GM23338 (cell line): ENCODE measurements around the gene SLC2A4RG. TPM values are rescaled to one million over a fixed set of nuclear protein-coding genes. Genes with fewer than 3 reads are reported as not detected.

Experiments used
- ATAC-seq: fragments of 200-7000 bp; cut with Tn5 transposase; 3 replicates; pipeline ENCODE4 v1.9.1; 2020
- DNase-seq: peaks from one replicate; pipeline ENCODE4 v3.0.0-alpha.2; 2015; ENCODE audit warnings: low spot score
- H2AFZ ChIP-seq: fragments of 200-600 bp; sonication (generic); 2 replicates; pipeline ENCODE4 v1.8.0; 2016; ENCODE audit warnings: antibody characterized with exemption, mild to moderate bottlenecking, moderate library complexity
- H3F3A ChIP-seq: fragments of 200-600 bp; sonication (generic); replicated peaks from 2 replicates; pipeline ENCODE4 v1.8.0; 2017; ENCODE audit warnings: antibody characterized with exemption, mixed run types, low read depth
- H3K27ac ChIP-seq: fragments of 200-600 bp; sonication (generic); 2 replicates; pipeline ENCODE4 v1.6.1; 2016; ENCODE audit warnings: low read depth
- H3K27me3 ChIP-seq: fragments of 200-600 bp; sonication (generic); 2 replicates; pipeline ENCODE4 v1.8.0; 2016; ENCODE audit warnings: mild to moderate bottlenecking, mixed run types, moderate library complexity; ENCODE audit not compliant: insufficient read depth
- H3K36me3 ChIP-seq: fragments of 200-600 bp; sonication (generic); 2 replicates; pipeline ENCODE4 v1.8.0; 2016; ENCODE audit warnings: mild to moderate bottlenecking; ENCODE audit not compliant: insufficient read depth
- H3K4me1 ChIP-seq: fragments of 200-600 bp; sonication (generic); 2 replicates; pipeline ENCODE4 v1.8.0; 2016; ENCODE audit warnings: mild to moderate bottlenecking, moderate library complexity; ENCODE audit not compliant: insufficient read depth
- H3K4me2 ChIP-seq: fragments of 200-600 bp; sonication (generic); 2 replicates; pipeline ENCODE4 v1.7.1; 2017; ENCODE audit warnings: mixed run types
- H3K4me3 ChIP-seq: fragments of 200-600 bp; sonication (generic); 2 replicates; pipeline ENCODE4 v1.6.1; 2016; ENCODE audit warnings: mixed run types
- H3K79me2 ChIP-seq: fragments of 200-600 bp; sonication (generic); replicated peaks from 2 replicates; pipeline ENCODE4 v1.8.0; 2017; ENCODE audit warnings: mild to moderate bottlenecking; ENCODE audit not compliant: insufficient read depth
- H3K9me2 ChIP-seq: fragments of 200-600 bp; sonication (generic); 2 replicates; pipeline ENCODE4 v1.8.0; 2017; ENCODE audit not compliant: insufficient read depth
- H4K20me1 ChIP-seq: fragments of 200-600 bp; sonication (generic); replicated peaks from 2 replicates; pipeline ENCODE4 v1.8.0; 2017; ENCODE audit warnings: mild to moderate bottlenecking; ENCODE audit not compliant: insufficient read depth
- H3K27ac Mint-ChIP-seq: 2 replicates; pipeline ENCODE4 v1.8.0; 2020; ENCODE audit warnings: inconsistent platforms, mild to moderate bottlenecking, moderate library complexity, mixed read lengths
- H3K27me3 Mint-ChIP-seq: 3 replicates; pipeline ENCODE4 v1.8.0; 2022; ENCODE audit warnings: low read depth, mild to moderate bottlenecking, moderate library complexity, mixed read lengths, inconsistent platforms; ENCODE audit not compliant: insufficient read depth, poor library complexity
- H3K36me3 Mint-ChIP-seq: 3 replicates; pipeline ENCODE4 v1.8.0; 2021; ENCODE audit warnings: low read depth, mild to moderate bottlenecking, inconsistent platforms, moderate library complexity, mixed read lengths
- H3K4me1 Mint-ChIP-seq: 3 replicates; pipeline ENCODE4 v1.8.0; 2020; ENCODE audit warnings: mild to moderate bottlenecking, inconsistent platforms, mixed read lengths
- H3K4me3 Mint-ChIP-seq: 3 replicates; pipeline ENCODE4 v1.8.0; 2021; ENCODE audit warnings: moderate library complexity, mild to moderate bottlenecking, inconsistent platforms, mixed read lengths
- H3K9me3 Mint-ChIP-seq: 3 replicates; pipeline ENCODE4 v1.8.0; 2020; ENCODE audit warnings: moderate library complexity, mild to moderate bottlenecking, inconsistent platforms, mixed read lengths
- NANOG ChIP-seq: IDR thresholded peaks from 2 replicates; pipeline ENCODE4 v1.6.1; 2016; ENCODE audit warnings: antibody characterized with exemption, borderline replicate concordance
- ZNF114 ChIP-seq: fragments of 250-450 bp; sonication (Bioruptor Pico); IDR thresholded peaks from 2 replicates; pipeline ENCODE4 v1.5.0; 2020; ENCODE audit warnings: mild to moderate bottlenecking, moderate library complexity
- ZNF331 ChIP-seq: fragments of 250-450 bp; sonication (Bioruptor Pico); IDR thresholded peaks from 2 replicates; pipeline ENCODE4 v1.5.0; 2020; ENCODE audit warnings: low read depth, mild to moderate bottlenecking, moderate library complexity
- polyA plus RNA-seq: library from polyadenylated mRNA; unstranded; fragments of >200 nt; fragmentation: Nextera tagmentation; extraction: Ambion mirVana; gene quantifications from 2 replicates; pipeline ENCODE4 v1.2.1, GENCODE V29; 2016
- total RNA-seq: library from RNA; depleted of rRNA; stranded (reverse); fragments of >200 nt; shearing (Covaris generic); gene quantifications from 2 replicates; pipeline ENCODE4 v1.2.3, GENCODE V29; 2014
- TF ChIP-seq, protein P1 (sequence below), 2 experiments: fragments of 200-600 bp in 1 of 2; sonication (generic) in 1 of 2; conservative IDR thresholded peaks; 2 replicates each; pipeline versions ENCODE4 v1.5.1 to v1.6.1; 2016 to 2017; ENCODE audit warnings: antibody characterized with exemption in 2 of 2, low read depth in 2 of 2, mild to moderate bottlenecking in 2 of 2, moderate library complexity in 1 of 2

SLC2A4RG gene
- total and polyA plus RNA-seq, 2 experiments from 2014 or later, result 22.8 to 42.0 TPM

DNA sequence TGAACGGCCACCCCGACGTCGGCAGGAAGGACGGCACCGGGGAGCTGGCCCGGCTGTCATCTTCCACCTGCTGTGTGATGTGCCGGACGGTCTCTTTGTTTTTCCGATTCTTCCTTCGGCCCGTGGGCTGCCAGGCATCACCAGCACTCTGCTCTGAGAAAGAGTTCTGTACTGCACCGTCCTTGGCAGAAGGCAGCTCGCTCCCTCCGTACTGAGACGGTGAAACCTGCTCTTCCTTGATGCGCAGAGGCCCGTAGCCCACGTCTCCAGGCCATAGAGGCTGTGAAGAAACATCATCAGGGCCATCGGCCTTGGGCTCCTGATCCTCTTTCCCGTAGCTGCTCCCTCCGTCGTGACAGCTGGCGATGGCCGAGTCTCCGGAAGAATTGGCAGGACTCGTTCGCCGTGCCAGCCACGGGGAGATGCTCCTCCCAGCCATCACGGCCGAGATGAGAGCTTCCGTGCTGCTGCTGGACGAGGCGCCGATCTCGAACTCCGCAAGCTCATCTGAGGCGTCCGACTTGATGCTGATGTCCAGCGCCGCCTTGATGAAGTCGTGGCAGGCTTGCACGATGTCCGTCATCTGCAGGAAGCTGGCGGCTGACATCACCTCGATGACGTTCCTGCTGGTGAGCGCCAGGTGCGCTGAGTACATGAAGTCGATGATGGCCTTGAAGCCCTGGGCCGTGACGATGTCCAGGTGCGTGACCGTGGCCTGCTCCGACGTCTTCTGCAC, 50.4 kb downstream of the SLC2A4RG start:
- Histone ChIP-seq H3K4me2 (no peak overlapping the region), H3K4me1 (peaks cover 4% of the 10 kb centered on the region; the same call in 1 of the 2 replicates), H3K4me3 (no peak overlapping the region), H4K20me1 (peaks cover 19% of the 10 kb centered on the region), H2AFZ (no peak overlapping the region), H3K36me3 (no peaks in the 10 kb centered on the region), H3K27ac (no peak overlapping the region), H3K9me2 (no peaks in the 10 kb centered on the region), H3K79me2 (peaks cover 13% of the 10 kb centered on the region), H3F3A (peaks cover 15% of the 10 kb centered on the region), H3K27me3 (no peaks in the 10 kb centered on the region)
- DNase-seq, result no peak
- no peak for ATAC-seq
- H3K4me3 Mint-ChIP-seq, result no peak overlapping the region
- peaks cover 10% of the 10 kb centered on the region for H3K27me3 Mint-ChIP-seq
- TF ChIP-seq ZNF331 (CRISPR knock-in tag) (no peak), NANOG (no peak)
- TF ChIP-seq, protein P1, sequence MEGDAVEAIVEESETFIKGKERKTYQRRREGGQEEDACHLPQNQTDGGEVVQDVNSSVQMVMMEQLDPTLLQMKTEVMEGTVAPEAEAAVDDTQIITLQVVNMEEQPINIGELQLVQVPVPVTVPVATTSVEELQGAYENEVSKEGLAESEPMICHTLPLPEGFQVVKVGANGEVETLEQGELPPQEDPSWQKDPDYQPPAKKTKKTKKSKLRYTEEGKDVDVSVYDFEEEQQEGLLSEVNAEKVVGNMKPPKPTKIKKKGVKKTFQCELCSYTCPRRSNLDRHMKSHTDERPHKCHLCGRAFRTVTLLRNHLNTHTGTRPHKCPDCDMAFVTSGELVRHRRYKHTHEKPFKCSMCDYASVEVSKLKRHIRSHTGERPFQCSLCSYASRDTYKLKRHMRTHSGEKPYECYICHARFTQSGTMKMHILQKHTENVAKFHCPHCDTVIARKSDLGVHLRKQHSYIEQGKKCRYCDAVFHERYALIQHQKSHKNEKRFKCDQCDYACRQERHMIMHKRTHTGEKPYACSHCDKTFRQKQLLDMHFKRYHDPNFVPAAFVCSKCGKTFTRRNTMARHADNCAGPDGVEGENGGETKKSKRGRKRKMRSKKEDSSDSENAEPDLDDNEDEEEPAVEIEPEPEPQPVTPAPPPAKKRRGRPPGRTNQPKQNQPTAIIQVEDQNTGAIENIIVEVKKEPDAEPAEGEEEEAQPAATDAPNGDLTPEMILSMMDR (conservative IDR thresholded peaks at IDR 0.05; ENCODE audit: low read depth in 2 of 2), result no peak
- H3K9me3 Mint-ChIP-seq, result no peaks in the 10 kb centered on the region
- H3K4me1 Mint-ChIP-seq, result peaks cover 2% of the 10 kb centered on the region
- no peak overlapping the region for H3K27ac Mint-ChIP-seq
- no peaks in the 10 kb centered on the region; the same call in 2 of the 3 replicates for H3K36me3 Mint-ChIP-seq

DNA sequence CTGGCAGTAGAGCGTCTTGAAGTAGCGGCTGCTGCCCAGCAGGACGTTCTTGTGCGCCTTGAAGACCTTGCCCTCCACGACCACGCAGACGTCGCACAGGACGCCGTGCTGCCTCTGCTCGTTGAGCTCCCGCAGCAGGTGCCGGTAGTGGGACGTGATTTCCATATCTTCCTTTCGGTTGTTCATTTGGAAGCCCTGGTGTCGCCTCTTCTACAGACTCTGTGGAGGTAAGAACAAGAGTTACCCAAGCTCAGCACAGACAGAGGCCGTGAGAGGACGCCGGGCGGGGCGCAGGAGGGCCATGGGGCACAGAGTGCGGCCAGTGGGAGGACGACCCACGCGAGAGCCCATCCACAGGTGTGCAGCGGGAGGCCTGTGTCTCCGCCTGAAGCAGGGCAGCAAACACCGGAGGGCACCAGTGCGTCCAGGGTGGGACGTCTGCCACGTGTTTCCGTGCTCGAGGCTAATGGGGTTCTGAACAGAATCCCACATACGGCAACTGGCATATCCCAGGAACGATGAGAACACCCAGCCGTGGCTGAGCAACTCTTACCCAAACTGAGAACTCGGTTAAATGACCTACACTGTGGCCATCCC, 51.1 kb downstream of the SLC2A4RG start:
- TF ChIP-seq, protein P1 (conservative IDR thresholded peaks at IDR 0.05; ENCODE audit: low read depth in 2 of 2), result peak in 1 of 2 experiments; percentile 26; a peak in 2 of 4 replicates
- no peak for TF ChIP-seq ZNF114
- H3K27ac Mint-ChIP-seq, result no peak overlapping the region

More for the DNA sequence above, 51.1 kb downstream of the SLC2A4RG start:
- peaks cover 2% of the 10 kb centered on the region for H3K4me1 Mint-ChIP-seq
- H3K4me1 ChIP-seq, result peaks cover 4% of the 10 kb centered on the region; the same call in 1 of the 2 replicates
- H3K27me3 ChIP-seq, result no peaks in the 10 kb centered on the region
- no peaks in the 10 kb centered on the region for H3K9me2 ChIP-seq
- peaks cover 13% of the 10 kb centered on the region for H3K79me2 ChIP-seq
- ATAC-seq (no peak), DNase-seq (no peak)
- peaks cover 16% of the 10 kb centered on the region for H4K20me1 ChIP-seq
- no peak overlapping the region for H3K4me2 ChIP-seq
- no peak overlapping the region for H2AFZ ChIP-seq
- no peak overlapping the region for H3K4me3 Mint-ChIP-seq
- H3K36me3 Mint-ChIP-seq, result no peaks in the 10 kb centered on the region; the same call in 2 of the 3 replicates
- H3F3A ChIP-seq, result peaks cover 11% of the 10 kb centered on the region
- no peak overlapping the region for H3K27ac ChIP-seq
- no peaks in the 10 kb centered on the region for H3K9me3 Mint-ChIP-seq
- peaks cover 10% of the 10 kb centered on the region for H3K27me3 Mint-ChIP-seq
- no peak overlapping the region for H3K4me3 ChIP-seq
- H3K36me3 ChIP-seq, result no peaks in the 10 kb centered on the region
